ENCODE results near the gene ESRRG.

ESRRG gene

GRCh38 chr1:216466162-216466801 lies 256.9 kb downstream of the ESRRG start:
- H3K36me3 ChIP-seq (ENCODE audit: insufficient read depth, low read length): no peaks in the 10 kb centered on the region
- H3K27me3 ChIP-seq (ENCODE audit: insufficient read depth, low read length, poor library complexity): no peaks in the 10 kb centered on the region
- H3K27ac ChIP-seq (ENCODE audit: low read length): no peak overlapping the region
- H3K79me2 ChIP-seq (ENCODE audit: insufficient read depth, low read length): no peaks in the 10 kb centered on the region
- ATAC-seq (ENCODE audit: insufficient read depth, low read depth): no peak
- TF ChIP-seq, protein P1, sequence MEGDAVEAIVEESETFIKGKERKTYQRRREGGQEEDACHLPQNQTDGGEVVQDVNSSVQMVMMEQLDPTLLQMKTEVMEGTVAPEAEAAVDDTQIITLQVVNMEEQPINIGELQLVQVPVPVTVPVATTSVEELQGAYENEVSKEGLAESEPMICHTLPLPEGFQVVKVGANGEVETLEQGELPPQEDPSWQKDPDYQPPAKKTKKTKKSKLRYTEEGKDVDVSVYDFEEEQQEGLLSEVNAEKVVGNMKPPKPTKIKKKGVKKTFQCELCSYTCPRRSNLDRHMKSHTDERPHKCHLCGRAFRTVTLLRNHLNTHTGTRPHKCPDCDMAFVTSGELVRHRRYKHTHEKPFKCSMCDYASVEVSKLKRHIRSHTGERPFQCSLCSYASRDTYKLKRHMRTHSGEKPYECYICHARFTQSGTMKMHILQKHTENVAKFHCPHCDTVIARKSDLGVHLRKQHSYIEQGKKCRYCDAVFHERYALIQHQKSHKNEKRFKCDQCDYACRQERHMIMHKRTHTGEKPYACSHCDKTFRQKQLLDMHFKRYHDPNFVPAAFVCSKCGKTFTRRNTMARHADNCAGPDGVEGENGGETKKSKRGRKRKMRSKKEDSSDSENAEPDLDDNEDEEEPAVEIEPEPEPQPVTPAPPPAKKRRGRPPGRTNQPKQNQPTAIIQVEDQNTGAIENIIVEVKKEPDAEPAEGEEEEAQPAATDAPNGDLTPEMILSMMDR (IDR thresholded peaks at IDR 0.05; ENCODE audit: borderline replicate concordance, extremely low read depth, low read length, poor library complexity, severe bottlenecking): no peak
- TF ChIP-seq EZH2 (IDR thresholded peaks at IDR 0.05; ENCODE audit: borderline replicate concordance, low read depth, low read length, severe bottlenecking): no peak
- H3K9me3 ChIP-seq (ENCODE audit: insufficient read depth, low read length, severe bottlenecking): no peaks in the 10 kb centered on the region
- H3K9ac ChIP-seq (ENCODE audit: low read depth, low read length): no peak overlapping the region
- H3K4me1 ChIP-seq (ENCODE audit: insufficient read depth, low read length): no peaks in the 10 kb centered on the region
- H2AFZ ChIP-seq (ENCODE audit: low read depth, low read length): no peak overlapping the region
- DNase-seq: no peak
- no peak overlapping the region for H3K4me3 ChIP-seq (ENCODE audit: low read depth in 1 of 2, low read length in 2 of 2)
- no peaks in the 10 kb centered on the region for H4K20me1 ChIP-seq (ENCODE audit: insufficient read depth, low read length)
- H3K4me2 ChIP-seq (ENCODE audit: insufficient read depth, low read length): no peak overlapping the region

- Histone ChIP-seq H3K79me2 (ENCODE audit: insufficient read depth, low read length) (no peaks in the 10 kb centered on the region), H3K36me3 (ENCODE audit: insufficient read depth, low read length) (no peaks in the 10 kb centered on the region), H3K4me1 (ENCODE audit: insufficient read depth, low read length) (no peaks in the 10 kb centered on the region), H3K4me3 (ENCODE audit: low read depth in 1 of 2, low read length in 2 of 2) (no peak overlapping the region), H3K9me3 (ENCODE audit: insufficient read depth, low read length, severe bottlenecking) (no peaks in the 10 kb centered on the region), H3K4me2 (ENCODE audit: insufficient read depth, low read length) (no peak overlapping the region), H3K27ac (ENCODE audit: low read length) (no peak overlapping the region), H4K20me1 (ENCODE audit: insufficient read depth, low read length) (no peaks in the 10 kb centered on the region), H3K9ac (ENCODE audit: low read depth, low read length) (no peak overlapping the region), H2AFZ (ENCODE audit: low read depth, low read length) (no peak overlapping the region), H3K27me3 (ENCODE audit: insufficient read depth, low read length, poor library complexity) (no peaks in the 10 kb centered on the region)
- ATAC-seq (ENCODE audit: insufficient read depth, low read depth): no peak
- DNase-seq: no peak
- TF ChIP-seq, protein P1 (IDR thresholded peaks at IDR 0.05; ENCODE audit: borderline replicate concordance, extremely low read depth, low read length, poor library complexity, severe bottlenecking): no peak
- TF ChIP-seq EZH2 (IDR thresholded peaks at IDR 0.05; ENCODE audit: borderline replicate concordance, low read depth, low read length, severe bottlenecking): no peak
These were observed 258.7 kb downstream of the ESRRG start for GRCh38 chr1:216464489-216464888.

DNA sequence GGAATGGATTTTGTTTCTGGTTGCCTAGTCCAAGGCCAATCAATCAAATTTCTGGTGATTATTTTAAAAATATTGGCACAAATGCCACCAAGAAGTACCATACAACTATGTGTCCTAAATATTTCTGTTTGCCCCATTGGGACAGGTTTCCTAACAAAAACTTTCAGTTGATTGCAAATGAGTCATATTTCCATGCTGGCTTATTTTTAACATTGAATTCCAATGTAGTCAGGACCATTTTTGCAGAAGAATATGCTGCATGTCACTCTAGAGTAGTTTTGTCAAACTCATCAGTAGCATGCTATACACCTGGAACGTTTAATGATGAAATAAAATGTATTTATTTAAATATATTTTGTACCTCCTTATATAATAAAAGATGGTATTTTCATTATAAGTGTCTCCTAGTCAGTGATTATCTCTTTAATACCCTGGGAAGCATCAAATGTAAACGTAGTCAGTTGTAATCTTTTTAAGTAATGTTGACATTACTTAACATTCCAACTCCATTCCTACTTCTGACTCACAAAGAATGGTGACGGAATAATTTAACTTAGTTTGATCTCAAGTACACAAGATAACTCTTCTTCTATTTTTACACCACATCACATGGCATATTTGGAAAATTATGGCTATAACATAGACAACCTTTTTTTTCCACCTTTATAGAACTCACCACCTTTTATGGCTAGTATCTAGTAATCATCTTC lies 261.0 kb downstream of the ESRRG start:
- Histone ChIP-seq H3K36me3 (ENCODE audit: insufficient read depth, low read length) (no peaks in the 10 kb centered on the region), H3K27me3 (ENCODE audit: insufficient read depth, low read length, poor library complexity) (no peaks in the 10 kb centered on the region), H4K20me1 (ENCODE audit: insufficient read depth, low read length) (no peaks in the 10 kb centered on the region), H2AFZ (ENCODE audit: low read depth, low read length) (no peak overlapping the region), H3K9ac (ENCODE audit: low read depth, low read length) (no peak overlapping the region), H3K4me2 (ENCODE audit: insufficient read depth, low read length) (no peak overlapping the region), H3K27ac (ENCODE audit: low read length) (no peak overlapping the region), H3K4me1 (ENCODE audit: insufficient read depth, low read length) (no peaks in the 10 kb centered on the region), H3K79me2 (ENCODE audit: insufficient read depth, low read length) (no peaks in the 10 kb centered on the region), H3K9me3 (ENCODE audit: insufficient read depth, low read length, severe bottlenecking) (no peaks in the 10 kb centered on the region), H3K4me3 (ENCODE audit: low read depth in 1 of 2, low read length in 2 of 2) (no peak overlapping the region)
- TF ChIP-seq EZH2 (IDR thresholded peaks at IDR 0.05; ENCODE audit: borderline replicate concordance, low read depth, low read length, severe bottlenecking): no peak
- TF ChIP-seq, protein P1 (IDR thresholded peaks at IDR 0.05; ENCODE audit: borderline replicate concordance, extremely low read depth, low read length, poor library complexity, severe bottlenecking): no peak
- ATAC-seq (ENCODE audit: insufficient read depth, low read depth) (no peak), DNase-seq (no peak)

All from DND-41 (cell line).